Globus pallidus (tissue), 1 donor: ENCODE data around the gene ZNRD2.

Source experiments
- DNase-seq: peaks from one replicate; pipeline ENCODE4 v3.0.0-alpha.2; 2015; ENCODE audit warnings: low spot score

Gene ZNRD2

GRCh38 chr11:65610404-65610803 is 40.1 kb downstream of the ZNRD2 start:
- DNase-seq = no peak

- DNase-seq = peak; percentile 96
These were observed 40.9 kb downstream of the ZNRD2 start for GRCh38 chr11:65611028-65611757.

- DNase-seq = peak; percentile 55
These were observed 41.7 kb downstream of the ZNRD2 start for GRCh38 chr11:65611758-65612603.

- no peak for DNase-seq
These were observed 42.4 kb downstream of the ZNRD2 start for GRCh38 chr11:65612691-65613090.

- DNase-seq = peak; percentile 24
These were observed 43.0 kb downstream of the ZNRD2 start for GRCh38 chr11:65613091-65613928.

- DNase-seq = peak; percentile 100
These were observed 45.1 kb downstream of the ZNRD2 start, which contains the start of gene PCNX3 for GRCh38 chr11:65615229-65615949. TSS of gene PCNX3 (plus strand) at chr11:65615776. CDS start at chr11:65616312, 536 bp downstream.

GRCh38 chr11:65615950-65616574 is 45.8 kb downstream of the ZNRD2 start:
- DNase-seq = no peak

GRCh38 chr11:65616575-65617001 is 46.3 kb downstream of the ZNRD2 start:
- DNase-seq = no peak

GRCh38 chr11:65617136-65617850 is 47.0 kb downstream of the ZNRD2 start:
- no peak for DNase-seq

- no peak for DNase-seq
These were observed 47.9 kb downstream of the ZNRD2 start for GRCh38 chr11:65617990-65618751.

- DNase-seq = no peak
These were observed 48.5 kb downstream of the ZNRD2 start for GRCh38 chr11:65618763-65619162.

- no peak for DNase-seq
These were observed 49.1 kb downstream of the ZNRD2 start for GRCh38 chr11:65619281-65619928.

- no peak for DNase-seq
These were observed 50.4 kb downstream of the ZNRD2 start for GRCh38 chr11:65620666-65621065.

- DNase-seq = no peak
These were observed 51.2 kb downstream of the ZNRD2 start for GRCh38 chr11:65621460-65621859.
